Adrenal gland (tissue), 5 donors: ENCODE measurements around the gene RASSF1.

Experiments used
- POLR2A ChIP-seq, 2 donors: fragments of 450-650 bp; IDR thresholded peaks; one replicate each; pipeline ENCODE4 v1.6.1; 2017; ENCODE audit warnings: antibody characterized with exemption in 2 of 2, mild to moderate bottlenecking in 2 of 2, moderate library complexity in 1 of 2
- TF ChIP-seq, protein P1 (sequence below), 6 experiments: fragments of 450-650 bp in 4 of 6; fragments of 200-600 bp in 2 of 6; sonication (generic) in 1 of 6; IDR thresholded peaks; 1 replicate in 5 of 6; 2 replicates in 1 of 6; pipeline versions ENCODE4 v1.5.1 to v1.8.0; 2016 to 2021; ENCODE audit warnings: antibody characterized with exemption in 6 of 6, mild to moderate bottlenecking in 2 of 6, moderate library complexity in 1 of 6
- donor health status: DM: no; HTN: no; CAD: no.

DNA sequence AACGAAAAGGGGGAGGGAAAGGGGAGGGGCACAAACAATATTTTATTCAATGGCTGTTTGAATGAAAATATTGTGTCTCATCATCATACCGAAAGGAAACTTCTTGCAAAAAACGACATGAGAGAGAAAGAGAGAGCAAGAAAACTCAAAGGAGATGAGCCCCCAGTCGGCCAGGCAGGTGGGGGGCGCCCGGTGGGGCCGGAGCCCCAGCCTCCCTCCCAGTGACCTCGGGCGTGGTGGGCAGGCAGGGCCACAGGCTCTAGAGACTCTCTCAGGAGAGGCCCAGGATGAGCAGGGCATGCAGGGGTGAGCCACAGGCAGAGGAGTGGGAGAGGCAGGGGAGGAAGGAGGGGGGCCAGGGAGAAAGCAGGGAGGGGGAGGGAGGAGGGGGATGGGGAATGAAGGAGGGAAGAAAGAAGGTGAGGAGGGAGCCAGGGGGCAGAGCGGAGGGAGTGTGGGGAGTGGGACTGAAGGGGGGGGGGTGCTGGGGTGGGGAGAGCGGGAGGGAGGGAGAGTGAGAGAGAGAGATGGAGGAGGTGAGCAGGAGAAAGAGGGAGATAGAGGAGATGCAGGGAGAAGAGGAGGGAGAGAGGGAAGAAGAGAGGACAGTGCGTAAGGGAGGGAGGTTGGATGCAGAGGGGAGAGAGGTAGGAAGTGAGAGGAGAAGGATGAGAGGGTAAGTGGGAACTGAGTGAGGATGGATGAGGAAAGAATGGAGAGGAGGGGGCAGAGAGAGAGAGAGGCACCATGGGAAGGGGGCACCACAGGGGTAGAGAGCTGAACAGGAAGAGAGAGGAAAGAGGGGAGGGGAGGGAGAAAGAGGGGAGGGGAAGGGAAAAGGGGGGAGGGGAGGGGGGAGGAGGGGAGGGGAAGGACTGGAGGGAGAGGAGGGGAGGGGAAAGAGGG, 32.8 kb upstream of the RASSF1 start:
- TF ChIP-seq, protein P1, sequence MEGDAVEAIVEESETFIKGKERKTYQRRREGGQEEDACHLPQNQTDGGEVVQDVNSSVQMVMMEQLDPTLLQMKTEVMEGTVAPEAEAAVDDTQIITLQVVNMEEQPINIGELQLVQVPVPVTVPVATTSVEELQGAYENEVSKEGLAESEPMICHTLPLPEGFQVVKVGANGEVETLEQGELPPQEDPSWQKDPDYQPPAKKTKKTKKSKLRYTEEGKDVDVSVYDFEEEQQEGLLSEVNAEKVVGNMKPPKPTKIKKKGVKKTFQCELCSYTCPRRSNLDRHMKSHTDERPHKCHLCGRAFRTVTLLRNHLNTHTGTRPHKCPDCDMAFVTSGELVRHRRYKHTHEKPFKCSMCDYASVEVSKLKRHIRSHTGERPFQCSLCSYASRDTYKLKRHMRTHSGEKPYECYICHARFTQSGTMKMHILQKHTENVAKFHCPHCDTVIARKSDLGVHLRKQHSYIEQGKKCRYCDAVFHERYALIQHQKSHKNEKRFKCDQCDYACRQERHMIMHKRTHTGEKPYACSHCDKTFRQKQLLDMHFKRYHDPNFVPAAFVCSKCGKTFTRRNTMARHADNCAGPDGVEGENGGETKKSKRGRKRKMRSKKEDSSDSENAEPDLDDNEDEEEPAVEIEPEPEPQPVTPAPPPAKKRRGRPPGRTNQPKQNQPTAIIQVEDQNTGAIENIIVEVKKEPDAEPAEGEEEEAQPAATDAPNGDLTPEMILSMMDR (IDR thresholded peaks at IDR 0.05): no peak
- TF ChIP-seq POLR2A (IDR thresholded peaks at IDR 0.05): no peak
